Mesothelial cell of epicardium (in vitro differentiated cells): ENCODE measurements around the gene SLIT3. TPM values are rescaled to one million over a fixed set of nuclear protein-coding genes. Genes with fewer than 3 reads are reported as not detected.

Experiments used
- DNase-seq, 2 experiments: peaks; one replicate each; pipeline ENCODE4 v3.0.0; 2021; ENCODE audit warnings: low spot score in 2 of 2; ENCODE audit not compliant: unreplicated experiment in 2 of 2
- H3K27ac Mint-ChIP-seq: 2 replicates; pipeline ENCODE4 v1.8.0; 2021; ENCODE audit warnings: mixed read lengths
- H3K27me3 Mint-ChIP-seq: 2 replicates; pipeline ENCODE4 v1.8.0; 2021; ENCODE audit warnings: low read depth, mixed read lengths
- H3K36me3 Mint-ChIP-seq: 2 replicates; pipeline ENCODE4 v1.8.0; 2021; ENCODE audit warnings: mixed read lengths
- H3K4me1 Mint-ChIP-seq: 2 replicates; pipeline ENCODE4 v1.8.0; 2021; ENCODE audit warnings: mixed read lengths
- H3K4me3 Mint-ChIP-seq: 2 replicates; pipeline ENCODE4 v1.8.0; 2021; ENCODE audit warnings: mild to moderate bottlenecking, moderate library complexity, mixed read lengths
- H3K9me3 Mint-ChIP-seq: 2 replicates; pipeline ENCODE4 v1.8.0; 2021; ENCODE audit warnings: mixed read lengths
- CTCF ChIP-seq: fragments of 200-600 bp; sonication (generic); IDR thresholded peaks from one replicate; pipeline ENCODE4 v1.5.0; 2021; ENCODE audit warnings: antibody characterized with exemption; ENCODE audit not compliant: unreplicated experiment
- total RNA-seq: library from RNA; stranded (reverse); gene quantifications from 3 replicates; pipeline ENCODE4 v1.2.1, GENCODE V29; 2021

SLIT3 gene
- total RNA-seq, 1 donor from 2014 or later = 65.1 TPM

GRCh38 chr5:168837852-168838251 is 463.1 kb downstream of the SLIT3 start:
- Mint-ChIP-seq H3K36me3 (no peaks in the 10 kb centered on the region), H3K4me3 (no peak overlapping the region), H3K4me1 (peaks cover 12% of the 10 kb centered on the region), H3K9me3 (no peaks in the 10 kb centered on the region), H3K27me3 (peaks cover 42% of the 10 kb centered on the region), H3K27ac (no peak overlapping the region)
- no peak for DNase-seq
- TF ChIP-seq CTCF = no peak

GRCh38 chr5:168836603-168837231 is 464.2 kb downstream of the SLIT3 start:
- Mint-ChIP-seq H3K4me1 (peaks cover 6% of the 10 kb centered on the region), H3K36me3 (no peaks in the 10 kb centered on the region), H3K27me3 (peaks cover 31% of the 10 kb centered on the region), H3K27ac (no peak overlapping the region), H3K4me3 (no peak overlapping the region), H3K9me3 (no peaks in the 10 kb centered on the region)
- TF ChIP-seq CTCF = no peak
- DNase-seq = no peak

- Mint-ChIP-seq H3K27ac (no peak overlapping the region), H3K27me3 (peaks cover 13% of the 10 kb centered on the region), H3K4me1 (peaks cover 6% of the 10 kb centered on the region), H3K4me3 (no peak overlapping the region), H3K9me3 (no peaks in the 10 kb centered on the region), H3K36me3 (no peaks in the 10 kb centered on the region)
- no peak for TF ChIP-seq CTCF
- no peak for DNase-seq
Observed at GRCh38 chr5:168833936-168834335, 467.0 kb downstream of the SLIT3 start.

- H3K36me3 Mint-ChIP-seq = no peaks in the 10 kb centered on the region
- H3K4me3 Mint-ChIP-seq = no peak overlapping the region
- H3K4me1 Mint-ChIP-seq = peaks cover 6% of the 10 kb centered on the region
Observed at GRCh38 chr5:168833383-168833782, 467.6 kb downstream of the SLIT3 start.

GRCh38 chr5:168832308-168832707 is 468.6 kb downstream of the SLIT3 start:
- Mint-ChIP-seq H3K36me3 (no peaks in the 10 kb centered on the region), H3K27ac (no peak overlapping the region), H3K4me1 (peaks cover 6% of the 10 kb centered on the region), H3K9me3 (no peaks in the 10 kb centered on the region), H3K27me3 (peaks cover 7% of the 10 kb centered on the region), H3K4me3 (no peak overlapping the region)
- no peak for TF ChIP-seq CTCF
- DNase-seq = no peak

More at GRCh38 chr5:168833383-168833782, 467.6 kb downstream of the SLIT3 start:
- Mint-ChIP-seq H3K27me3 (peaks cover 9% of the 10 kb centered on the region), H3K27ac (no peak overlapping the region), H3K9me3 (no peaks in the 10 kb centered on the region)
- no peak for TF ChIP-seq CTCF
- DNase-seq = no peak
